Keratinocyte (primary cell): ENCODE measurements around the gene RCSD1. TPM values are rescaled to one million over a fixed set of nuclear protein-coding genes. Genes with fewer than 3 reads are reported as not detected.

Experiments
- DNase-seq: peaks from one replicate; pipeline ENCODE4 v3.0.0-alpha.2; 2011; ENCODE audit warnings: low read depth, missing footprints, low spot score
- FAIRE-seq: peaks from 2 replicates; lab custom pipeline; 2011; peaks lifted over from hg19 to GRCh38; lab: Jason Lieb, UNC
- H2AFZ ChIP-seq: 2 replicates; pipeline ENCODE4 v1.6.0; 2012; ENCODE audit warnings: low read length, control low read depth, inconsistent platforms; ENCODE audit not compliant: control insufficient read depth
- H3K27ac ChIP-seq: 2 replicates; pipeline ENCODE4 v1.5.1; 2011; ENCODE audit warnings: low read length; ENCODE audit not compliant: control insufficient read depth, insufficient read depth
- H3K27me3 ChIP-seq: 3 replicates; pipeline ENCODE4 v1.6.0; 2011; ENCODE audit warnings: low read length; ENCODE audit not compliant: control insufficient read depth, insufficient read depth; ENCODE audit errors: extremely low read depth
- H3K36me3 ChIP-seq, 2 experiments: 2 replicates in 1 of 2; 3 replicates in 1 of 2; pipeline ENCODE4 v1.5.1; 2011; ENCODE audit warnings: low read length in 2 of 2, mild to moderate bottlenecking in 1 of 2; ENCODE audit not compliant: control insufficient read depth in 2 of 2, insufficient read depth in 2 of 2; ENCODE audit errors: extremely low read depth in 1 of 2
- H3K4me1 ChIP-seq: 3 replicates; pipeline ENCODE4 v1.5.1; 2011; ENCODE audit warnings: low read length; ENCODE audit not compliant: control insufficient read depth, insufficient read depth; ENCODE audit errors: extremely low read depth
- H3K4me2 ChIP-seq: 3 replicates; pipeline ENCODE4 v1.6.0; 2011; ENCODE audit warnings: low read depth, low read length; ENCODE audit not compliant: control insufficient read depth, insufficient read depth; ENCODE audit errors: extremely low read depth
- H3K4me3 ChIP-seq, 3 experiments: fragments of 200-600 bp in 1 of 3; sonication (generic) in 1 of 3; 2 replicates in 2 of 3; 3 replicates in 1 of 3; pipeline ENCODE4 v1.5.1; 2011 to 2016; ENCODE audit warnings: low read length in 3 of 3, mild to moderate bottlenecking in 3 of 3, control low read depth in 2 of 3, inconsistent platforms in 1 of 3, low read depth in 1 of 3, mixed read lengths in 1 of 3, mixed run types in 1 of 3, moderate library complexity in 1 of 3; ENCODE audit not compliant: control insufficient read depth in 2 of 3, insufficient read depth in 2 of 3; ENCODE audit errors: extremely low read depth in 1 of 3
- H3K79me2 ChIP-seq: 2 replicates; pipeline ENCODE4 v1.6.0; 2012; ENCODE audit warnings: low read length; ENCODE audit not compliant: control insufficient read depth, insufficient read depth
- H3K9ac ChIP-seq: 3 replicates; pipeline ENCODE4 v1.6.0; 2011; ENCODE audit warnings: low read length; ENCODE audit not compliant: control insufficient read depth, insufficient read depth; ENCODE audit errors: extremely low read depth
- H3K9me1 ChIP-seq: 3 replicates; pipeline ENCODE4 v1.6.0; 2011; ENCODE audit warnings: low read length; ENCODE audit not compliant: control insufficient read depth, insufficient read depth; ENCODE audit errors: extremely low read depth
- H3K9me3 ChIP-seq: 2 replicates; pipeline ENCODE4 v1.5.1; 2012; ENCODE audit warnings: low read depth, low read length; ENCODE audit not compliant: control insufficient read depth
- H4K20me1 ChIP-seq: 3 replicates; pipeline ENCODE4 v1.6.0; 2011; ENCODE audit warnings: low read length; ENCODE audit not compliant: control insufficient read depth, insufficient read depth; ENCODE audit errors: extremely low read depth
- CTCF ChIP-seq, 3 experiments: IDR thresholded peaks in 1 of 3; conservative IDR thresholded peaks in 1 of 3; optimal IDR thresholded peaks in 1 of 3; 2 replicates in 2 of 3; 3 replicates in 1 of 3; pipeline versions ENCODE3 to v1.5.1; 2011; ENCODE audit warnings: low read length in 3 of 3, mild to moderate bottlenecking in 3 of 3, moderate library complexity in 2 of 3, control low read depth in 1 of 3, inconsistent platforms in 1 of 3; ENCODE audit not compliant: insufficient read depth in 2 of 3; ENCODE audit errors: extremely low read depth in 1 of 3
- EZH2 ChIP-seq: IDR thresholded peaks from one replicate; pipeline ENCODE4 v1.6.1; 2012; ENCODE audit warnings: inconsistent platforms, mild to moderate bottlenecking, low read length, moderate library complexity
- dilution Hi-C: fragments of 300-500 bp; cut with MboI; formaldehyde crosslinking; loops from one replicate; pipeline ENCODE4 v1.7.0; 2020; ENCODE audit warnings: low sequenced_read_pairs; ENCODE audit not compliant: extremely low pct_ligation_motif_present
- polyA plus RNA-seq, 5 experiments: library from polyadenylated mRNA; depleted of rRNA in 3 of 5; stranded (reverse) in 3 of 5; stranded (forward) in 1 of 5; unstranded in 1 of 5; fragments of >200 nt; gene quantifications; 1 replicate in 1 of 5; 2 replicates in 3 of 5; 3 replicates in 1 of 5; pipeline versions ENCODE4 v1.2.1 to v1.2.3, GENCODE V29; 2011 to 2012; ENCODE audit warnings: missing spikeins in 2 of 5, low read depth in 1 of 5, low replicate concordance in 1 of 5

Gene RCSD1
- polyA plus RNA-seq, 1 donor (not counting 4 experiments of a cell fraction or from before 2014, with no cell fraction given): 0.03 TPM

DNA sequence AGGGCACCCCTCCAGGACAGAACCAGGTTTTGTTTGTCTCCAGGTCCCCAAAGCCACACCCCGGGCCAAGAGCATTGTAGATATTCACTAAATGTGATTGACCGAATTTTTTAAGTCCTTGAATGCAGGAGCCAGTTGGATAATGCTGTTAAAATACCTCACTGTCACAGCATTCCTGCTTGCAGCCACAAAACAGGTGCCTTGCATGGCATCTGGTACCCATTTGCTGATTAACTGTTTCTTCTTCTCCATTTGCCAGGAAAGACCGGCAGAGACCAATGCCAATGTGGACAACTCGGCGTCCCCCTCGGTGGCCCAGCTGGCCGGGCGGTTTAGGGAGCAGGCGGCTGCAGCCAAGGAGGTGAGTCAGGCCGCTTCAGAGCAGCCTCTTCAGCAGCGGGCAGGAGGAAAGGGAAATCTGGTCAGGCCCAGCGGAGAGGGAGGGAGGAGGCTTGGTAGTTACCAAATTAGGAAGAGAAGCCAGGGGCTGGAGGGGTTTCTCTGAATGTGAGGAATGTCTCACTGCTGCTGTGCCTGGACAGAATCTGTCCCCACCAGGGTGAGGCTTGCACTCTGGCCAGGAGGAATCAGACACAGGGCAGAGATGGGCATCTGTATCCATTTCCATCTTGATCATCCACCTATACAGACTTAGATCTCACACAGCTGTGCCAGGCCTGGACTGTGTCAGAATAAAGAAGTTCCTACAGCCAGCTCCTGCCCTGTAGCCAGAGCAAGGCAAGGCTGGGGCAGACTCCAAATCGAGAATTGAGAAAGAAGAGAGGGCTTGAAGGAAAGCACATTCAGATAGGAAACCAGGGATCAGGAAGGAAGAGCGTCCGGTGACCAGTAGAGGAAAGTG is 53.8 kb downstream of the RCSD1 start:
- Histone ChIP-seq H4K20me1 (no peaks in the 10 kb centered on the region), H3K27me3 (no peaks in the 10 kb centered on the region), H3K9me3 (no peaks in the 10 kb centered on the region), H3K9me1 (no peaks in the 10 kb centered on the region), H3K9ac (no peak overlapping the region), H3K4me1 (peaks cover 2% of the 10 kb centered on the region), H3K4me3 (no peak overlapping the region), H2AFZ (no peak overlapping the region), H3K79me2 (no peaks in the 10 kb centered on the region), H3K36me3 (no peaks in the 10 kb centered on the region), H3K27ac (no peak overlapping the region), H3K4me2 (no peak overlapping the region)
- no peak for TF ChIP-seq EZH2
- no peak for TF ChIP-seq CTCF (optimal IDR thresholded peaks at IDR 0.05 in 1 of 3, IDR thresholded peaks at IDR 0.05 in 1 of 3, conservative IDR thresholded peaks at IDR 0.05 in 1 of 3; ENCODE audit: extremely low read depth in 1 of 3, insufficient read depth in 2 of 3, low read length in 3 of 3)
- DNase-seq: no peak
- no peak for FAIRE-seq
- dilution Hi-C loops: no loop called here

GRCh38 chr1:167685844-167686243 is 55.8 kb downstream of the RCSD1 start:
- no peak overlapping the region for H3K4me3 ChIP-seq
- dilution Hi-C loops: no loop called here
- H3K9me3 ChIP-seq: no peaks in the 10 kb centered on the region
- TF ChIP-seq EZH2 (no peak), CTCF (optimal IDR thresholded peaks at IDR 0.05 in 1 of 3, IDR thresholded peaks at IDR 0.05 in 1 of 3, conservative IDR thresholded peaks at IDR 0.05 in 1 of 3; ENCODE audit: extremely low read depth in 1 of 3, insufficient read depth in 2 of 3, low read length in 3 of 3) (no peak)
- no peaks in the 10 kb centered on the region for H3K36me3 ChIP-seq
- H2AFZ ChIP-seq: no peak overlapping the region
- H3K4me2 ChIP-seq: no peak overlapping the region
- peaks cover 2% of the 10 kb centered on the region for H3K4me1 ChIP-seq
- H3K9me1 ChIP-seq: no peaks in the 10 kb centered on the region
- H3K79me2 ChIP-seq: no peaks in the 10 kb centered on the region
- no peak overlapping the region for H3K9ac ChIP-seq
- no peak for DNase-seq
- no peak for FAIRE-seq
- no peak overlapping the region for H3K27ac ChIP-seq
- H3K27me3 ChIP-seq: no peaks in the 10 kb centered on the region
- H4K20me1 ChIP-seq: no peaks in the 10 kb centered on the region
